HEK293 (cell line): ENCODE measurements around the gene FAM181A.

Experiments used
- CTCF ChIA-PET: fragments of 350-600 bp; formaldehyde crosslinking; extraction: SDS; loops from one replicate; lab custom pipeline; 2021; ENCODE audit warnings: antibody characterized with exemption; lab: Yijun Ruan, JAX
- POLR2A ChIA-PET: fragments of 300-600 bp; formaldehyde crosslinking; extraction: SDS; loops from one replicate; lab custom pipeline; 2020; ENCODE audit warnings: antibody characterized with exemption, inconsistent platforms; lab: Yijun Ruan, JAX
- H3K27ac ChIP-seq: fragments of 200-500 bp; sonication (Bioruptor generic); 2 replicates; pipeline ENCODE4 v1.5.1; 2014; ENCODE audit warnings: low read depth, low read length, control low read depth, inconsistent platforms; ENCODE audit errors: extremely low read depth
- H3K36me3 ChIP-seq, 2 experiments: fragments of 200-500 bp in 1 of 2; sonication (Bioruptor generic) in 1 of 2; 1 replicate in 1 of 2; 2 replicates in 1 of 2; pipeline ENCODE4 v1.5.1; 2014 to 2017; ENCODE audit warnings: inconsistent platforms in 2 of 2, low read length in 2 of 2; ENCODE audit not compliant: control insufficient read depth in 2 of 2, insufficient read depth in 1 of 2
- H3K4me1 ChIP-seq: fragments of 200-500 bp; sonication (Bioruptor generic); 2 replicates; pipeline ENCODE4 v1.5.1; 2014; ENCODE audit warnings: mild to moderate bottlenecking, low read length, inconsistent platforms; ENCODE audit not compliant: control insufficient read depth, insufficient read depth
- H3K4me3 ChIP-seq: 2 replicates; pipeline ENCODE4 v1.5.1; 2011; ENCODE audit warnings: low read depth, mild to moderate bottlenecking, control low read depth, low read length, moderate library complexity
- H3K9me3 ChIP-seq: fragments of 200-500 bp; sonication (Bioruptor generic); 2 replicates; pipeline ENCODE4 v1.5.1; 2014; ENCODE audit warnings: low read depth, low read length, inconsistent platforms; ENCODE audit not compliant: control insufficient read depth, insufficient read depth
- EGR2 ChIP-seq: fragments of 450-650 bp; formaldehyde crosslinking; IDR thresholded peaks from 2 replicates; pipeline ENCODE4 v1.5.1; 2016; ENCODE audit warnings: low read depth, missing biosample characterization, missing genetic modification characterization
- ZBTB8A ChIP-seq: fragments of 450-650 bp; formaldehyde crosslinking; IDR thresholded peaks from 2 replicates; pipeline ENCODE4 v1.5.1; 2016; ENCODE audit warnings: missing biosample characterization, missing genetic modification characterization
- ZFHX2 ChIP-seq: fragments of 450-650 bp; formaldehyde crosslinking; conservative IDR thresholded peaks from 2 replicates; pipeline ENCODE4 v1.5.1; 2016; ENCODE audit warnings: missing biosample characterization, missing genetic modification characterization
- ZFP37 ChIP-seq: fragments of 450-650 bp; formaldehyde crosslinking; IDR thresholded peaks from 2 replicates; pipeline ENCODE4 v1.5.1; 2016; ENCODE audit warnings: missing biosample characterization, missing genetic modification characterization
- ZNF324 ChIP-seq: fragments of 450-650 bp; formaldehyde crosslinking; IDR thresholded peaks from 2 replicates; pipeline ENCODE4 v1.5.1; 2016; ENCODE audit warnings: missing biosample characterization, missing genetic modification characterization
- ZNF548 ChIP-seq: fragments of 450-650 bp; formaldehyde crosslinking; IDR thresholded peaks from 2 replicates; pipeline ENCODE4 v1.5.1; 2016; ENCODE audit warnings: missing biosample characterization, missing genetic modification characterization
- ZNF549 ChIP-seq: fragments of 450-650 bp; IDR thresholded peaks from 2 replicates; pipeline ENCODE4 v1.5.1; 2018; ENCODE audit warnings: missing biosample characterization, missing genetic modification characterization, mild to moderate bottlenecking, inconsistent platforms, moderate library complexity
- ZNF610 ChIP-seq: fragments of 450-650 bp; formaldehyde crosslinking; IDR thresholded peaks from 2 replicates; pipeline ENCODE4 v1.5.1; 2016; ENCODE audit warnings: missing biosample characterization, missing genetic modification characterization, borderline replicate concordance
- ZNF747 ChIP-seq: fragments of 450-650 bp; formaldehyde crosslinking; IDR thresholded peaks from 2 replicates; pipeline ENCODE4 v1.5.1; 2016; ENCODE audit warnings: missing biosample characterization, missing genetic modification characterization
- ZSCAN30 ChIP-seq: fragments of 450-650 bp; IDR thresholded peaks from 2 replicates; pipeline ENCODE4 v1.5.1; 2018; ENCODE audit warnings: missing biosample characterization, mild to moderate bottlenecking, missing genetic modification characterization, moderate library complexity
- TF ChIP-seq, protein P1 (sequence below): fragments of 450-650 bp; formaldehyde crosslinking; IDR thresholded peaks from 2 replicates; pipeline ENCODE4 v1.5.1; 2016; ENCODE audit warnings: missing biosample characterization, missing genetic modification characterization
- TF ChIP-seq, protein P2 (sequence below): fragments of 450-650 bp; formaldehyde crosslinking; IDR thresholded peaks from 2 replicates; pipeline ENCODE4 v1.5.1; 2016; ENCODE audit warnings: missing biosample characterization, missing genetic modification characterization
- TF ChIP-seq, protein P3 (sequence below): fragments of 450-650 bp; formaldehyde crosslinking; IDR thresholded peaks from 2 replicates; pipeline ENCODE4 v1.5.1; 2017; ENCODE audit warnings: missing biosample characterization, missing genetic modification characterization

FAM181A gene

DNA sequence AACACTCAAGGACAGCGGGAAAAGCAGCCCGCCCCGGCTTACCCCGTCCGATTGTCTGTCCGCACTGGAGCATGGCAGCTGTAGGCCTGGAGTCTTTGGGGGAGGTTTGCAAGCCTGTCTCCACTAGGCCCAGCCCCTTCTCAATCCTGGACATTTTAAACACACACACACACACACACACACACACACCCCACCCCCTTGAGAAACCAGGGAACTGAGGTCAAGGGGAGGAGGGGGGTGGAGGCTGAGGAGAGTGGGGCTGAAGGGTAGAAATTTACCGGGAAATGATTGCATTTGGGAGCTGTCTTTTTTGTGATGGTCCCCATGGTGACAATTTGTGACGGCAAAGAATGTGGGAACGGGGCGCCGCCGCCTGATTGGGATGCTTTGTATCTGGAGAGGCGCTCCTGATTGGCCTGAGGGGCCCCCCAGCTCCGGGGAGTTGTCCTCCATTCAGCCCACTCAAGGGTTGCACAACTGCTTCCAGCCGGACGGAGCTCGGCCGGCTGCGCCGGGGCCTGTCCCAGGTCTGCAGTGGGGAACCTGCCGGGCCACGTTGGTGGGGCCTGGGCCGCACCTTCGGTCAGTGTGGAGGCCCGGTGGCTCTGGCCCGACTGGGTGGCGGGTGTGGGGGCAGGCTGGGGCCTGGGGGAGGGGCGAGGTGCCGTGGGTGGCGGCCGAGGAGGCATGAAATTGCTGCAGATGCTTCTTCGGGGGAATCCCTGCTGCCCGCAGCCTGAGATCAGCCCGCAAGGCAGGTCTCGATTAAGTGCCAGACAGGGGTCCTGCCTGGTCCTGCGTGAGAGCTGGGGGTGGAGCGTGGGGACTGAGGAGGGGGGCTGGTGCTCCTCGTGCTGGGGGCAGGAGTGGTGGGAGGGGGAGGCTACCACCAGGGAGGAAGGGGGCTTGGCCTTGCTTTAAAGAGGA, at the start of gene FAM181A:
TSS of gene FAM181A (plus strand) at position 472 of the 927 bp plus-strand sequence. CDS start 942 bp downstream, outside the sequence.
- TF ChIP-seq ZFHX2 (tag by site-specific recombination) (no peak), ZNF747 (tag by site-specific recombination) (no peak), ZFP37 (tag by site-specific recombination) (no peak), ZNF549 (tag by site-specific recombination) (no peak), ZBTB8A (tag by site-specific recombination) (no peak), ZNF324 (tag by site-specific recombination) (no peak), ZSCAN30 (no peak), ZNF610 (tag by site-specific recombination) (no peak)
- TF ChIP-seq, protein P1, sequence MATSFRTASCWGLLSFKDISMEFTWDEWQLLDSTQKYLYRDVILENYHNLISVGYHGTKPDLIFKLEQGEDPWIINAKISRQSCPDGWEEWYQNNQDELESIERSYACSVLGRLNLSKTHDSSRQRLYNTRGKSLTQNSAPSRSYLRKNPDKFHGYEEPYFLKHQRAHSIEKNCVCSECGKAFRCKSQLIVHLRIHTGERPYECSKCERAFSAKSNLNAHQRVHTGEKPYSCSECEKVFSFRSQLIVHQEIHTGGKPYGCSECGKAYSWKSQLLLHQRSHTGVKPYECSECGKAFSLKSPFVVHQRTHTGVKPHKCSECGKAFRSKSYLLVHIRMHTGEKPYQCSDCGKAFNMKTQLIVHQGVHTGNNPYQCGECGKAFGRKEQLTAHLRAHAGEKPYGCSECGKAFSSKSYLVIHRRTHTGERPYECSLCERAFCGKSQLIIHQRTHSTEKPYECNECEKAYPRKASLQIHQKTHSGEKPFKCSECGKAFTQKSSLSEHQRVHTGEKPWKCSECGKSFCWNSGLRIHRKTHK (tag by site-specific recombination): no peak
- TF ChIP-seq, protein P2, sequence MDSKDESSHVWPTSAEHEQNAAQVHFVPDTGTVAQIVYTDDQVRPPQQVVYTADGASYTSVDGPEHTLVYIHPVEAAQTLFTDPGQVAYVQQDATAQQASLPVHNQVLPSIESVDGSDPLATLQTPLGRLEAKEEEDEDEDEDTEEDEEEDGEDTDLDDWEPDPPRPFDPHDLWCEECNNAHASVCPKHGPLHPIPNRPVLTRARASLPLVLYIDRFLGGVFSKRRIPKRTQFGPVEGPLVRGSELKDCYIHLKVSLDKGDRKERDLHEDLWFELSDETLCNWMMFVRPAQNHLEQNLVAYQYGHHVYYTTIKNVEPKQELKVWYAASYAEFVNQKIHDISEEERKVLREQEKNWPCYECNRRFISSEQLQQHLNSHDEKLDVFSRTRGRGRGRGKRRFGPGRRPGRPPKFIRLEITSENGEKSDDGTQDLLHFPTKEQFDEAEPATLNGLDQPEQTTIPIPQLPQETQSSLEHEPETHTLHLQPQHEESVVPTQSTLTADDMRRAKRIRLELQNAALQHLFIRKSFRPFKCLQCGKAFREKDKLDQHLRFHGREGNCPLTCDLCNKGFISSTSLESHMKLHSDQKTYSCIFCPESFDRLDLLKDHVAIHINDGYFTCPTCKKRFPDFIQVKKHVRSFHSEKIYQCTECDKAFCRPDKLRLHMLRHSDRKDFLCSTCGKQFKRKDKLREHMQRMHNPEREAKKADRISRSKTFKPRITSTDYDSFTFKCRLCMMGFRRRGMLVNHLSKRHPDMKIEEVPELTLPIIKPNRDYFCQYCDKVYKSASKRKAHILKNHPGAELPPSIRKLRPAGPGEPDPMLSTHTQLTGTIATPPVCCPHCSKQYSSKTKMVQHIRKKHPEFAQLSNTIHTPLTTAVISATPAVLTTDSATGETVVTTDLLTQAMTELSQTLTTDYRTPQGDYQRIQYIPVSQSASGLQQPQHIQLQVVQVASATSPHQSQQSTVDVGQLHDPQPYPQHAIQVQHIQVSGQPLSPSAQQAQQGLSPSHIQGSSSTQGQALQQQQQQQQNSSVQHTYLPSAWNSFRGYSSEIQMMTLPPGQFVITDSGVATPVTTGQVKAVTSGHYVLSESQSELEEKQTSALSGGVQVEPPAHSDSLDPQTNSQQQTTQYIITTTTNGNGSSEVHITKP: no peak
- no peak within 1 kb of the TSS for H3K4me3 ChIP-seq
- H3K9me3 ChIP-seq: no peaks in the 10 kb centered on the region
- ChIA-PET CTCF (interaction anchor here (1.4 kb wide), 1 partner anchor 20 kb away, joined by 3 read pairs; no protein-coding TSS in a partner anchor), POLR2A (interaction anchor here (0.5 kb wide), 1 partner anchor 722 kb away, joined by 3 read pairs; no protein-coding TSS in a partner anchor)
- H3K27ac ChIP-seq: no peak within 1 kb of the TSS
- H3K36me3 ChIP-seq: no peaks in the 10 kb centered on the region
- H3K4me1 ChIP-seq: no peaks in the 10 kb centered on the region

DNA sequence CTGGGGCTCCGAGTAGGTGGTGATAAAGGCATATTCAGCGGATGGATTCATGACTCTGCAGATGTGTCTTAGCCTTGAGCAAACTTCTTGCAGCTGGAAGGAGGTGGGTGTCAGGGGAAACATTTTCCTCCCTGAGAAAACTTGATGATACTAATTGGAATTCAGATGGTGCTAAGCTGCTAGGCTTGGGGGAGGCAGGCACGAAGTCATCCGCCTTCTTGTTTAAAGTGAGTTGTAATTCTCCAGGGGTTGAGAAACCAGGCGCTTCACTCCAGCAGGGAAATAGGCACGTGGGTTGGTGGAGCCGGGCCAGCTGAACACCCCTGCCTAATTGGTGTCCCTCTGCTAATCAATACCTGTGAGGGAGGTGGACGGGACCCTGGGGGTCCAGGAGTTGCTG, 48.9 kb upstream of the FAM181A start:
- H3K4me1 ChIP-seq: peaks cover 9% of the 10 kb centered on the region
- no peak overlapping the region for H3K27ac ChIP-seq
- no peaks in the 10 kb centered on the region for H3K9me3 ChIP-seq
- no peak overlapping the region for H3K4me3 ChIP-seq
- TF ChIP-seq ZFHX2 (tag by site-specific recombination): peak; percentile 42
- TF ChIP-seq, protein P3, sequence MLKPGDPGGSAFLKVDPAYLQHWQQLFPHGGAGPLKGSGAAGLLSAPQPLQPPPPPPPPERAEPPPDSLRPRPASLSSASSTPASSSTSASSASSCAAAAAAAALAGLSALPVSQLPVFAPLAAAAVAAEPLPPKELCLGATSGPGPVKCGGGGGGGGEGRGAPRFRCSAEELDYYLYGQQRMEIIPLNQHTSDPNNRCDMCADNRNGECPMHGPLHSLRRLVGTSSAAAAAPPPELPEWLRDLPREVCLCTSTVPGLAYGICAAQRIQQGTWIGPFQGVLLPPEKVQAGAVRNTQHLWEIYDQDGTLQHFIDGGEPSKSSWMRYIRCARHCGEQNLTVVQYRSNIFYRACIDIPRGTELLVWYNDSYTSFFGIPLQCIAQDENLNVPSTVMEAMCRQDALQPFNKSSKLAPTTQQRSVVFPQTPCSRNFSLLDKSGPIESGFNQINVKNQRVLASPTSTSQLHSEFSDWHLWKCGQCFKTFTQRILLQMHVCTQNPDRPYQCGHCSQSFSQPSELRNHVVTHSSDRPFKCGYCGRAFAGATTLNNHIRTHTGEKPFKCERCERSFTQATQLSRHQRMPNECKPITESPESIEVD (tag by site-specific recombination): no peak
- peak; percentile 65; the same call in 1 of the 2 replicates for TF ChIP-seq EGR2 (tag by site-specific recombination)
- no peak for TF ChIP-seq ZNF548 (tag by site-specific recombination)
- no peaks in the 10 kb centered on the region for H3K36me3 ChIP-seq
- ChIA-PET POLR2A (no interaction called here), CTCF (interaction anchor here (1.1 kb wide), 1 partner anchor 11 kb away, joined by 6 read pairs; no protein-coding TSS in a partner anchor)
